Measurements from ENCODE around the gene HOXB2. TPM values are rescaled to one million over a fixed set of nuclear protein-coding genes. Genes with fewer than 3 reads are reported as not detected.

The HOXB2 gene
- total RNA-seq, 1 experiment from 2014 or later: not detected

GRCh38 chr17:48504953-48505352 is 40.0 kb downstream of the HOXB2 start:
- Histone ChIP-seq H2AFZ (ENCODE audit: low read length) (no peak overlapping the region), H3K4me1 (ENCODE audit: insufficient read depth, low read length) (no peaks in the 10 kb centered on the region), H3K79me2 (ENCODE audit: insufficient read depth, low read length) (0 out of 2 replicates have a peak, but pooled peaks cover 2% of the 10 kb centered on the region), H3T11ph (ENCODE audit: low read length) (no peak overlapping the region), H3K27ac (ENCODE audit: insufficient read length, low read depth, low read length) (no peak overlapping the region), H2BK15ac (ENCODE audit: low read depth, low read length) (no peak overlapping the region), H3K4me2 (ENCODE audit: insufficient read depth, insufficient read length, low read length) (no peak overlapping the region), H3K56ac (ENCODE audit: insufficient read length, low read depth, low read length) (no peak overlapping the region), H2BK12ac (ENCODE audit: insufficient read length, low read depth, low read length) (no peak overlapping the region), H3K27me3 (ENCODE audit: insufficient read depth, low read length) (peaks cover 3% of the 10 kb centered on the region; the same call in 1 of the 2 replicates), H3K23ac (ENCODE audit: insufficient read length, low read depth, low read length) (no peak overlapping the region), H2BK20ac (ENCODE audit: low read depth, low read length, poor library complexity, severe bottlenecking) (no peak overlapping the region), H4K8ac (replicated peaks; ENCODE audit: insufficient read length, low read depth, low read length) (no peak overlapping the region), H3K79me1 (ENCODE audit: insufficient read depth, low read depth, low read length, poor library complexity, severe bottlenecking) (no peaks in the 10 kb centered on the region), H2BK5ac (ENCODE audit: insufficient read length, low read length) (no peak overlapping the region), H2AK5ac (ENCODE audit: insufficient read length, low read length) (no peak overlapping the region), H4K91ac (ENCODE audit: insufficient read length, low read depth, low read length) (no peak overlapping the region), H3K18ac (ENCODE audit: insufficient read length, low read depth, low read length) (no peak overlapping the region), H4K5ac (ENCODE audit: insufficient read length, low read depth, low read length) (no peak overlapping the region), H3K9ac (ENCODE audit: extremely low read depth, insufficient read length, low read length) (no peak overlapping the region), H2BK120ac (ENCODE audit: low read depth, low read length, poor library complexity, severe bottlenecking) (no peak overlapping the region), H3K4ac (ENCODE audit: low read depth, low read length) (no peak overlapping the region), H3K23me2 (ENCODE audit: insufficient read length, low read depth, low read length, poor library complexity, severe bottlenecking) (no peaks in the 10 kb centered on the region), H4K20me1 (ENCODE audit: control insufficient read depth, insufficient read depth, insufficient read length) (no peaks in the 10 kb centered on the region), H3K9me3 (ENCODE audit: control insufficient read depth, low read depth, low read length) (no peaks in the 10 kb centered on the region), H3K14ac (ENCODE audit: insufficient read depth, low read length) (no peak overlapping the region)
- no CpG with 5 or more reads among the region's 2 CpGs for WGBS (ENCODE audit: extremely low coverage, insufficient read length, low lambda C conversion rate)
- Mint-ChIP-seq H3K9me3 (no peaks in the 10 kb centered on the region), H3K27me3 (ENCODE audit: low read depth) (peaks cover 80% of the 10 kb centered on the region), H3K4me3 (no peak overlapping the region), H3K4me1 (peaks cover 16 to 22% of the 10 kb centered on the region in 2 experiments), H3K36me3 (ENCODE audit: insufficient read depth in 1 of 3, low read depth in 3 of 3) (no peaks in the 10 kb centered on the region; a peak in 1 of 7 replicates), H3K27ac (no peak overlapping the region)
- DNase-seq: no peak
- TF ChIP-seq CTCF (conservative IDR thresholded peaks at IDR 0.05): no peak
